Amniotic stem cell (primary cell): ENCODE data around the gene TP73.

ENCODE experiments used
- DNase-seq: peaks from one replicate; lab custom pipeline; 2025; lab: John Stamatoyannopoulos, UW

The TP73 gene

DNA sequence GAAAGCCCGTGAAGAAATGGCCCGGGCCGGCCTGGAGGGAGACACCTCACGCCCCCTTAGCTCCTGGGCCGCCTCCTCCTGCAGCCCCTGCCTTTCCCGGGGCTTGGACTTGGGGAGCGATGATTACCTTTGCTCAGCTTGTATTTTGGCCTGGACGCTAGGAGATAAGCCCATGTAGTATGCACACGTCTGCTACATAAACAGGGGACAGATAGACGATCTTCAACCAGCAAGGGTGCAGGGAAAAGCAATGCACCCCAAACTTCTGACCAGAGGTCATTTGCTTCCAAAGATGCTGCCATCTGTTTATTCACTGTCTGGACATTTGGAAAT lies 936 bp downstream of the TP73 start:
- no peak for DNase-seq

DNA sequence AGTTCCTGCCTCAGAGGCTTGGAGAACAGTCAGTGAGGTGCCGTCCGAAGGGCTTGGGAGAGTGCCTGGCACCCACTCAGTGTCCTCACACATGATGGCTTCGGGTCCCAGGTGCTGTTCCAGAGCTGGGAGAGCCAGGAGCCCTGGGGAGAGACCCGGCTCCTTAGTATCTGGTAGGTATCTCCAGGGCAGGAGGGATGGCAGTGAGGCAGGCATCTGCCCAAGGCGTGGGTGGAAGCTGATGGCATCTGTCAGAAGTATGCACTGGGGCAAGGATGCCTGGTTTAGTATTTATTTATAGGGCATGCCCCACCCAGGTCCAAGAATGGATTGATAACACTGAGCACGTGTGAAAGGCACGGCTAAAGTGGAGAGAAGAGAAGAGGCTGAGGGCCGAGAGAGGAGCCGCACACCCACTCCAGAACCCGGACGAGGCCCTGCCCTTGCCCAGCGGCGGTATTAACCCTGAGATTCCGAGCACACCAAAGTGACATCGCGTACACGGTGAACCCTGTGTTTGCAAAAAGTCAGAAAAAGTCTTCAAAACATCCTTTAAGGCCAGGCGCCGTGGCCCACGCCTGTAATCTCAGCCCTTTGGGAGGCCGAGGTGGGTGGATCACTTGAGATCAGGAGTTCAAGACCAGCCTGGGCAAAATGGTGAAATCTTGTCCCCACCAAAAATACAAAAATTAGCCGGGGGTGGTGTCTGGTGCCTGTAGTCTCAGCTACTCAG lies 2.4 kb downstream of the TP73 start:
- DNase-seq = no peak

DNA sequence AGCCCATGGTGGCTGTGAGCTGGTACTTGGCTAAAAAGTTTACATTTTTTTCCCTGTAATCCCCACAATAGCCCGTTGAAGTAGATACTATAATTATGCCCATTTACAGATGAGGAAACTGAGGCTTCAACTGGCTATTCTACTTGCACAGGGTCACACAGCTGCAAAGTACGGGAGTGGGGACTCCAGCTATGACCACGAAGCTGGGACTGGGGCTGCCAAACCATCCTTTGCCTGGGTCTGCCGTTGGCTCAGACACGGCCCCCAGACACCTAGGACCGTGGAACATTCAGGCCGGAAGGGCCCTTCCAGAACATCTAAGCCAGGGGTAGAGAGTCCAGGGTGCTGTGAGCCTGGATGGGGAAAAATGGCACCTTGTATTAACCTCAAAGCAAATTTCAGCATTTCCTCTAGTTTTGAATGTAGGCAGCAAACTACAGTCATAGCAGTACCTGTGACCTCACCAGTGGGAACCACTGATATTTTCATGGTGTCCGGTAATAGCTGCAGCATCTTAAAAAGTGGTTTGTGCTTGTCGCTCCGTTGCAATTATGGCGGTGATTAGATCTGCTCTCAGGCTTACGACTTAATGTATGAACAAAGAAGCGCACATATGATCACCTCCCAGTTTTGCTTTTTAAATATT lies 4.3 kb downstream of the TP73 start:
- no peak for DNase-seq

DNA sequence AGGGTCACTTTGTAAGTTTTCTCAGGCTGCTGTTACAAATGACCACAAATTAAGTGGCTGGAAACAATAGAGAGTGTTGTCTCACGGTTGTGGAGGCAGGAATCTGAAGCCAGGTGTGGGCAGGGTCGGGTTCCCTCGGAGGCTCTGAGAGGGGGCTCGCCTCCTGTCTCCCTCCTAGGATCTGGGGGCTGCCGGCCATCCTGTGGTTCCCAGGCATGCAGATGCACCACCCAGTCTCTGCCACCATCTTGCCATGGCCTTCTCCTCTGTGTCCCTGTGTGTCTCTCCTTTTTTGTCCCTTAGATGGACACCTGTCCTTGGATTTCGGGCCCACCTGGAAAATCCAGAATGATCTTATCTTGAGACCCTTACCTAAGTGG lies 4.8 kb downstream of the TP73 start:
- no peak for DNase-seq

DNA sequence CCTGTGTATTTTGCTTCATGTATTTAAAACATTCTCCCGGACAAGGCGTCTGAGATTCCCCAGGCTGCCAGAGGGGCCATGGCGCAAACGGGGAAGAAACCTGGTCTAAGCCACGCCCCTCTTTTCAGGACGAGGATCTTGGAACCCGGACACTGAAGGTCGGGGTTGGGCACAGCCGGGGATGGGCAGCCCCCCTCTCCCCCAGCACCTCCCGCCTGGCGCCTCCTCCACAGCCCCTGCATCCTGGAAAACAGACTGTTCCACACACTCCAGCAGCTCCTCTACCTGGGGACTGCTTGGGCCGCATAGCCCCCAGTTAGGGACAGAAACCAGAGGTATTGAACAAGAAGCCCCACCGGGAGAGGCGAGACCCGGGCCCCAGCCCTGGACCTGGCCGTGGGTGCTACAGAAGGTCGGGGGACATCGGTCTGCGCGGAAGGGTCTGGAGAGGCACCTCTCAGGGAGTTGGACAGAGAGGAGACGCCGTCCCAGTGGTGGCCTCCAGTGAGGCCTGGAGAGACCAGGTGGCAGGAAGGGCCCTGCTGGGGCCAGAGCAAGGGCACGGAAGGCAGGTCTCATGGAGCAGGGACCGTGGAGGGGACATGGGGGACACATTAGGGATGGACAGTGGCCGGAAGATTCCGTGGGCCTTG lies 5.4 kb downstream of the TP73 start:
- DNase-seq = no peak

DNA sequence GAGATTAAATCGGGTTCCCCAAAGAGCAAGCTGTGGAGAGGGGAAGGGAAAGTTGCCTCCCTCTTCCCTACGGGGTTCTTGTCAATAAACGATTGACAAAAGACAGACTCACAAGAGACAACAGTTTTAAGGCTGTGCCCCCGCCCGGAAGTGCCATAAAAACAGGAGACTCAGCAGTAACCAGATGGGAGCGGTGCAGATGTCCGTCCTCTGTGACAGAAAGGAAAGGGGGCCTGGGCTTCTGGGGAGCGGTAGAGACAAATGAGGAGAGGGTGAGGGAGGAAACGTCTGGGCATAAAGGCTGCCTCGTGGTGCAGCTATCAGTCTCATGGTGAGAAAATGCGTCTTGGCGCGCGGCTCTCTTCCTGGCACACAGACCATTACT lies 5.9 kb downstream of the TP73 start:
- no peak for DNase-seq

DNA sequence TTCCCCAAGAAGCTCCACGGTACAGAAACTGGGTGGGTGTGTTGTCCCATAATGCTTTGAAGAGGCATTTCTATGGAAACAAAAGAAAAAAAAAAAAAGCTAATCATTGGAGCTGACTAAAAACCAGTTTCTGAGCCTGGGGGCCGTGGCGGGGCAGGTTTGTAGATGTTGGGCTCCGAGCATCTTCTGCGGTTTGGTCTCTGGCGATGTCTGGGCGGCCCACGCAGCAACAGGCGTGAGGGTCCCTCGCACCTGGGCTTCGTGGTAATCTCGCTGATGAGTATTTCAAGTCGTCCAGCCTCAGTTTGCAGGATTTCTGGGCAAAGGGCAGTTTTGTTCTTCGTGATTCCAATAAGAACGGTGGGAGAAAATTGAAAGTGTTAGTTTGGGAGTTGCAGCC lies 6.8 kb downstream of the TP73 start:
- DNase-seq = no peak

DNA sequence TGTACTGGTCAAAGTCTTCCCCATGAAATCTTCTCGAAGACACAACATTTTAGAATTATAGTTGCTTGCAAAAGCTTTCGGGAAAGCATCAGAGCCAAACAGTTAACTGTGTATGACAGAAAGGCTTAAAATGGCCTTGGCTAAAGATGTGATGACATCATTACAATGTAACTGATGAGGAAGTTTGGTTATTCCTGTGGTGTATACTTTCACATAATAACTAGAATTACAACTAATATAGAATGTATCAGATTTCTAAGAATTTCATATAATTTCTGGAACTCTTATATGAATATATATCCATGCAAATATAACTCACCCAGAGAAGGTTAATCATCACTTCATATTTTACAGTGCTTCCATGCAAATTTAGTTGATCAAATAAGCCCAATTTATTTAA lies 8.4 kb downstream of the TP73 start:
- DNase-seq = no peak

DNA sequence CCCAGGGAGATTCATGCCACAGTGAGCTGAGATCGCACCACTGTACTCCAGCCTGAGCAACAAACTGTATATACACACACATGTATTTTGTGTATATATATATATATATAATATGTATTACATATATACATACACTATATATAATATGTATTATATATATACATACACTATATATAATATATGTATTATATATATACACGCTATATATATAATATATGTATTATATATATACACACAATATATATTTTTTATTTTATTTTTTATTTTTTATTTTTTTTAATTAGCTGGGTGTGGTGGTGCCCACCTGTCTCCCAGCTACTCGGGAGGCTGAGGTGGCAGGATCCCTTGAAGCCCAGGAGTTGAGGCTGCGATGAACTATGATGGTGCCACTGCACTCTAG lies 9.3 kb downstream of the TP73 start:
- DNase-seq = no peak

DNA sequence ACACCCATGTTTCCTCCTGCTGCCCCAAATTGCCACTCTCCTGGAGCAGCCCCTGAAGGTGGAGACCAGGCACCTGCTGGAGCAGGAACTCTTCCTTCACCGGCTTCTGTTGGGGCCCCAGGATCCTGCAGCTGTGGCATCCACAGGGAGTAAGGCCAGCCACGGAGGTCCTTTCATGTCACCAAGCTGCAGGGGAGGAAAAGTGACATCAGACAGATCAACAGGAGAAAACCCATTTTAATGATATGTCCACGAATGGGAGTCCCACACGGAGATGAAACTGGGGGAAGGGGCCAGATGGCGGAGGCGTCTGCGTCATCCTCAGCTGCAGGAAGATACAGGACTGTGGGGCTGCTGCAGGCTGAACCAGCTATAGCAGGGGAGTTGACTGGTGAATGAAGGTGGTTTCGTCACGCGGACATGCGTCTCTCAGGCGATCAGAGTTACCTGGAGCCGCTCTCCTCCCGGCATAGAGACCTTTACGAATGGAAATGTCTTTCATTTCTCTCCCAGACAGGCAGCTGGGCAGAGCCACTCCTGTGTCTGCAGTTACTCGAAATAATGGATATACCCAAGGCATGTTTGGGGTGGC lies 9.9 kb downstream of the TP73 start:
- DNase-seq = no peak

DNA sequence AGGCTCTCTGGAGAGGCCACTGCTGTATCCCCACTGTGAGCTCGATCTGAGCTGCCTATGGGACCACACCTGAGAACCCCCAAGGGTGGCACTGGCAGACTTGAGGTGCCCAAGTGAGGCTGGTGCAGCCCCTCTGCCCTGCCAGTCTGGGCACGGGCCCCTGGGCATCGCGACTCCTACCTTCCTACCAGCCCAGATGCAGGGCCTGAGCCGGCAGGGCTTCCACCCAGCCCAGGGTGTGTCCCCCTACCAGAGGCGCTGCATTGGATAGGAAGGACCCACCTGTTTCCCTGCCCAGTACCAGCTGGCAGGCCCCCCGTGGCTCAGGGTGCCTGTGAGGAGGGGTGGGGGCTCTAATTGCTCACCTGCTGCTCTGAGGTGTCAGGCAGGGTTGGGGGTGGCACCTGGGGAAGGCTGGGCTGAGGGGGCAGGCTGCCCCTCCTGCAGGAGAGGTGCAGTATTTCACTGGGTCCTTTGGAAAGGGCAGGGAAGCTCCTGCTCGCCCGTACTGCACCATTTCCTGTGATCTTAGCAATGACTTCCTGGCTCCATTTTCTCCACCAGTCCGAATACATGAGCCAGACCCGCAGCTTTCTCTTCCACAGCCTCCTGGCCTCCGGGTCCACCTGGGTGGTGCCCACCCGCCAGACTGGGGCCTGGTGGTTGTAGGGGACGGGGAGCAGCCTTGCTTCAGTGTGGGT lies 11.8 kb downstream of the TP73 start:
- DNase-seq = no peak

DNA sequence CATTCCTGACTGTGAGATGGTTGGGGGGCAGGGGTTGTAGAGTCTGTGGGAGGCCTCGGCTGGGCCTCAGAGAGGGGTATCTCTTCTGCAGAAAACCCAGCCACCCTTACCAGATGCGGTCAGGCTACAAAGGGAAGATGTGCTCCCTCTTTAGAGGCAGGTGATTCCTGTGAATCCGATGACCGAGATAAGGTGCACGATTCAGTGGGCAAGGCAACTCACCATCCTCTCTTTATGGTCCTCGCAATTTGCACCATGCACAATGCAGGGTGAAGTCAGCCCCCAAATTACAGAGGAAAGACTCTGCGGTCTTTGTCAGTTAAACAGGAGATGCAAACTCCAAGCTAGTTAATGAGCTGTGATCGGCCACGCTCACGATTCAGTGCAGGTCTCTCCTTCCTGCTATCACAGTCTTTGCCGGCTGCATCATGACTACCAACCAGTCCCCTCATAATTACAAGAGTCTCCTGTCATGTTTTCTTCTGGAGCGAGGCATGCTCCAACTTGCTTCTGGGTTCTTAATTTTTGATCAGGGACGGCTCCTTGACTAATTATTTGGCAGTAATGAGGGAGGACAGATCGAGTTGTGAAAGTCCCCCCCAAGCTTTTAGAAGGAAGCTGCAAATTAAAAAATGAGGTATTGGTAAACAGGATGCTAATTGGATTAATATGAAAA lies 12.5 kb downstream of the TP73 start:
- no peak for DNase-seq

DNA sequence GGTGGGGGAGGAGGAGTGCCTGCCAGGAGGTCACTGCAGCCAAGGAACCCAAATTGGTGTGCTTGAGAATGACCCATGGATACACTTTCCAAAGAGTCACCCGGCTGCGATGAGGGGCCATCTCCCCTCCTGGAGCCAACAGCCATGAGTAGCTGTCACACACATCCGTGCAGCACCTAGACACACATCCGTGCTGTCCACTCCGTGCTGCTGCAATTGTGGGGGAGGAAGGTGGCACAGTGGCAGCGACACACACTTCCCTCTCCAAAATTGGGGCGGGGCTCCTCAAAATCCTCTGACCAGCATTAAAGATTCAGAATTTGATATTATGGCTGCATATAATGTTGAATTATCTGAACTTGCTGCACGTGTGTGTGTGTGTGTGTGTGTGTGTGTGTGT lies 15.8 kb downstream of the TP73 start:
- DNase-seq = no peak

DNA sequence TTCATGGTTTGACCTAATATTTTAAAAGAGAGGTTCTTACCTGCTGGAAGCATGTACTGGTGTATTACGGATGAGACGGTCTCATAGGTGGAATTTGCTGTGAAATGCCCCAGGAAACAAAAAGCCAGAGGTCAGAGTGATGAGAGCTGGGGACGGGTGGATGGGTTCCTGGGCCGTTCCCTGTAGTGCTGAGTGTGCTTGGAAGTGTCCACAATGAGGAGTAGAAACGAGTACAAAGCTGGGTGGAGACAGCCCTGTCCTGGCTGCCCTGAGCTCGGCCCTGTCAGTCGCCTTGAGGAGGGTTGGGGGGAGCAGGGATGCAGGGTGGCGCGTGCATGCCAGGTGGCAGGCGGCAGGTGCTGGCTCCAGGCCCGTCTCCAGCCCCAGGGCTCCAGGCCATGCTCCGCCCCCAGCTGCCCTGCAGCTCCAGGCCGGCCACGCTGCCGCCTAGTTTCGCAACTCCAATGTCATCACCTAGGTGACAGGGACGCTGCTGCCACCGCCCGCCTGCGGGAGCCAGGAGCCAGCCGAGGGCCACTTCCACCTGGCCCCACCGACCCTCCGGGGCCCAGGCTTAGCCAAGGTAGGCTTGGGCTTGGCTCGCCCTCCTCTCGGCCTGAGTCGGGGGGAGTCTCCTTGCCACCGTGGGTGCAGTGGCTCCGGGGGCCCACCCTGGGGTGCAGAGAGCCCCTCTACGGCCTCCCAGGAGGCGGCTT lies 16.4 kb downstream of the TP73 start:
- no peak for DNase-seq

DNA sequence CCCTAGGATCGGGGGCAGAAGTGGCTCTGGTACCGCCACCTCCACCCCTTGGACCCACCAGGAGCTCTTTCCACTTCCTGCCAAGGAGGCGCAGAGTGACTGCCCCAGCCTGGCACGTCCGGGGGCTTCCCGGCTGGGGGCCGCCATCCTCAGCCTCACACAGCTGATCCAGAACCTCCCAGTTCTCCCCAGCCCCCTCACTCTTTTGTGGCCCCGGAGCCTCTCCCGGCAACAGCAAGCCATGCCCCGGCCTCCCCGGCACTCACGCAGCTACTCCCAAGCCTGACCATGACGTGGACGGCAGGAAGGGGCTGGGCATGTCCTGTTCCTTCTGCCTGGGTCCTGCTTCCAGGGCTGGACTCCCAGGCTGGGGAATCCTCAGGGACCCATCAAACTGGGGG lies 17.1 kb downstream of the TP73 start:
- no peak for DNase-seq

DNA sequence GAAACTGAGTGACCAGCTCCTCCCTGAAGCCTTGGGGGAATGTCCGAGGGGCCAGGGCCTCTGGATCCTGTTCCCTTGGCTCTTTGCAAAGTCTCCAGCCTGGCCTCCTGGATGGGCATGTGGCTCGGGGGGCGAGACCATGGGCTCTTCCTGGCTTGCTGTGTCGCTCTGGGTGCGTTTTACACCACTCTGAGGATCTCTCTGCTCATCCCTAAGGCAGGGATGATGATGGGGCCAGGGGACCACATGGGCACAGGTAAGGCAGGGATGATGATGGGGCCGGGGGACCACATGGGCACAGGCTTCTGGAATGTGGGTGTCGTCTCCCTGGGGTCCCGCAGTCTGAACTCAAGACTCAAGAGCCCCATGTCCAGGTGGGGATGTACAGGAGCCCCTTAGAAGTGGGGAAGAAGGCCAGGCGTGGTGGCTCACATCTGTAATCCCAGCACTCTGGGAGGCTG lies 17.7 kb downstream of the TP73 start:
- no peak for DNase-seq

DNA sequence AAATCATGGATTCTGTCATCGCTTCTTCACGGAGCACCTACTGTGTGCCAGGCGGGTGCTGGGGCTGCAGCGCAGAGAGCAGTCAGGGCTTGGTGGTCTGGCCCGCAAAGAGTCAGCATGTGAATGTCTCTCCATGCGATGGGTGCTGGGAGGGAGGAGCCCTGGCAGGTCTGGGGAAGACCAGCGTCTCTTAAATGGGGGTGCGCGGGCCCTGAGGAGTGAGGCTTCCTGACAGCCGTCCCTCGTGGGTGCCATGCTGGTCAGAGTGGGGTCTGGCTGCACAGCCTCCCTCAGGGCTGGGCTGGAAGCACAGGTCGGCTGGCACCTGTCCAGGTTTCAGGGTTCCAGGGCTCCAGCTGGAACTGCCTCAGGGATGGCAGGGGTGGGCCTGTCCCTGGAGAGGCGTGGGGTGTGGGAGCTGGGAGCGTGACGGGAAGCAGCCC lies 18.5 kb downstream of the TP73 start:
- DNase-seq = no peak

DNA sequence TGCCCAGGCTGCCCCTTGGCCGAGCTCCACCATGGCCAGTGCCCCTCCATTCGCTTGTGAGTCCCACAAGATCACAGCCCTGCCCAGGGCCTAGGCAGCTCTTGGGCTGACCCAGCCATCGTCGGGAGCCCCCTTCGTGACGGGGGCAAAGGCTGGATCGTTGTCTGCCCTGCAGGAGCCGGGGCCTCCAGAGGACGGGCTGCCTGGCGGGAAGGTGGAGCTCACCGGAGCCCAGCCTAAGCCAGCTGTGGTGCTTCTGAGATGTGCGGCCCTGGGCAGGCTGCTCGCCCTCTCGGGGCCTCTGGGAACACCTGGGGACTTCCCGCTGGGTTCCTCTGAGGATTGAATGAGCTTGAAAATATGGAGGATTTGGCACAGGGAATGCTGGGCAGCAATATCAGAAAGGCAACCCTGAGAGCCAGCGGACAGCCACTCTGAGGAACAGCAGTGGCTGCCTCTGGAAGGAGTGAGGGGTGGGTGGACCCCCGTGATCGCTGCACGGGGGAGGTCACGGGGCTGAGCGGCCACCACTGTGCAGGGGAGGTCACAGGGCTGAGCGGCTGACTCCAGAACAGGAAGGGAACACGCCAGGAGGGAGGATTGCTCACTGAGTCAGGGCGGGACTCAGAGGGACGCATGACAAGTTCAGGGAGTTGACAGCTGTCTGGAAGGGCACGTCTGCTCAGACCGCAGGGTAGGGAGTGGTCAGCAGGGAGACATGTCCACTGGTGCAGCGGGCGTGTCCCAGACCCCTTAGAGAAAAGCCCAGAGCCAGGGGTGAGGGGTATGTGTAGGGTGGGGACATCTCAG lies 19.3 kb downstream of the TP73 start:
- DNase-seq = no peak

DNA sequence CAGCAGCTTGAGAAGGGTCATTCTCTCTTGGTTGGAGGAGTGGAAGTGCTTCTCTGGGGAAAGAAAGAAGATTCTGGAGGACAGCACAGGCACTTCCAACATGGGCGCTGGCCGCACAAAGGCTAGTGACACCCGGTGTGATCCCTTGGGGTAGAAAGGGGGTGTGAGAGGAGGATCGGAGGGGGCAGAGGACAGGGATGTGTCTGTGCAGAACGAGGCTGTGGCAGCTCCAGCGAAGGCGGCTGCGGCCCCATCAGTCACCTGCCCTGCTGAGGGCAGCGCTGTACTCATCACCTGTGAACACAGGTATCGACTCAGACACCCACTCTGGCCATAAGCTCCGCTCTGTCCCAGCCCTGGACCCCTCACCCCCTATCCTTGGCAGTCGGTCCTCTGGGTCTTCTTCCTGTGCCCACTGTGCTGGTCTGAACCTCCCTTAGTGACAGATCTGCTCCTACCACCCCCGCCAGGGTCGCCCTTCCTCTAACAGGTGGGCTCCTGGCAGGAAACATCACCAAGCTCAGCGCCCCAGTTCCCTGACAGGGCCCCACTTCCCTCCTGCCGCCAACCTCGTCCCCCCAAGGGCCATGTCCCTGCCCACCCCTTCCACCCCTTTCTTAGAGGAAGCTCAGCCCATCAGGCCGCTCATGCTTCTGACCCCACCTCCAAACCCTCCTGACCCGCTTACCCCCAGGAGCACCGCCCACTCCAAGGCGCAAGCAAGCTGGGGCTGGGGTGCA lies 20.1 kb downstream of the TP73 start:
- no peak for DNase-seq

DNA sequence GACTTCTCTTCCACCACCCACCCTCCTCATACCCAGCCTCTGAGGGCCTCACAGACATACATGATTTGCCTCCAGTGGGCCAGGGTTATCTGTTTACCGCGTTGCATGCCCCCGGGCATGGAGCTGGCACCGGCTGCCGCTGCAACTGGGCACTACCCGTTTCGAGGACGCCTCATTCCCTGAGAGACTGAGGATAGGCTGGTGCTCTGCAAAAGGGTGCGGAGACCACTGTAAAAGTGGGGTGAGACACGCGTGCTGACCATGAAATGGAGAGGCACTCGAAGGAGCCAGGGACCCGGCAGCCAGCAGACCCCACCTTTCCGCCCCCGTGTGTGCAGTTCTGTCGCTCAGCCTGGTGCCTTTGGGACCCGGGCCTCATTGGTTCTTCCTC lies 20.6 kb downstream of the TP73 start:
- no peak for DNase-seq
